Neuronal stem cell (in vitro differentiated cells): ENCODE measurements around the gene PCDH8.

Source experiments
- DNase-seq: peaks from one replicate; pipeline ENCODE4 v3.0.0-alpha.2; 2013; ENCODE audit warnings: low spot score
- H2AFZ ChIP-seq: one replicate; pipeline ENCODE4 v1.6.1; 2013; ENCODE audit warnings: mild to moderate bottlenecking, low read length, inconsistent platforms
- H2AK5ac ChIP-seq: 2 replicates; pipeline ENCODE4 v1.6.1; 2013; ENCODE audit warnings: low read depth, mild to moderate bottlenecking, inconsistent platforms, low read length, moderate library complexity, mixed read lengths
- H2BK120ac ChIP-seq: 2 replicates; pipeline ENCODE4 v1.6.1; 2013; ENCODE audit warnings: low read depth, mild to moderate bottlenecking, inconsistent platforms, low read length, moderate library complexity, mixed read lengths
- H2BK12ac ChIP-seq: one replicate; pipeline ENCODE4 v1.6.1; 2013; ENCODE audit warnings: low read length, inconsistent platforms
- H2BK15ac ChIP-seq: 2 replicates; pipeline ENCODE4 v1.6.1; 2013; ENCODE audit warnings: mild to moderate bottlenecking, low read length, inconsistent platforms, mixed read lengths
- H2BK5ac ChIP-seq: one replicate; pipeline ENCODE4 v1.6.1; 2013; ENCODE audit warnings: inconsistent platforms, mild to moderate bottlenecking, low read length, moderate library complexity
- H3K14ac ChIP-seq: one replicate; pipeline ENCODE4 v1.6.1; 2013; ENCODE audit warnings: low read length, inconsistent platforms
- H3K18ac ChIP-seq: 2 replicates; pipeline ENCODE4 v1.6.1; 2013; ENCODE audit warnings: low read length, inconsistent platforms
- H3K23ac ChIP-seq: 2 replicates; pipeline ENCODE4 v1.6.1; 2013; ENCODE audit warnings: low read depth, mild to moderate bottlenecking, mixed read lengths, low read length, inconsistent platforms; ENCODE audit not compliant: poor library complexity
- H3K27ac ChIP-seq: replicated peaks from 3 replicates; pipeline ENCODE4 v1.5.1; 2013; ENCODE audit warnings: low read length, inconsistent platforms
- H3K27me3 ChIP-seq, 3 experiments: 2 replicates each; pipeline ENCODE4 v1.6.1; 2013; ENCODE audit warnings: low read length in 3 of 3, mild to moderate bottlenecking in 2 of 3, inconsistent platforms in 1 of 3, low read depth in 1 of 3, mixed read lengths in 1 of 3, moderate library complexity in 1 of 3; ENCODE audit not compliant: control insufficient read depth in 3 of 3, insufficient read depth in 3 of 3
- H3K36me3 ChIP-seq, 2 donors: replicated peaks in 1 of 2; 2 replicates each; pipeline ENCODE4 v1.6.1; 2013; ENCODE audit warnings: low read length in 2 of 2; ENCODE audit not compliant: control insufficient read depth in 2 of 2, insufficient read depth in 2 of 2
- H3K4ac ChIP-seq: 2 replicates; pipeline ENCODE4 v1.6.1; 2013; ENCODE audit warnings: inconsistent platforms, mild to moderate bottlenecking, low read length, moderate library complexity
- H3K4me1 ChIP-seq, 2 donors: 1 replicate in 1 of 2; 2 replicates in 1 of 2; pipeline ENCODE4 v1.6.1; 2013; ENCODE audit warnings: low read length in 2 of 2, low read depth in 1 of 2; ENCODE audit not compliant: control insufficient read depth in 2 of 2, insufficient read depth in 1 of 2
- H3K4me2 ChIP-seq: one replicate; pipeline ENCODE4 v1.6.1; 2013; ENCODE audit warnings: mild to moderate bottlenecking, low read length, inconsistent platforms; ENCODE audit not compliant: insufficient read depth, poor library complexity, severe bottlenecking
- H3K4me3 ChIP-seq, 2 donors: 2 replicates each; pipeline ENCODE4 v1.5.1; 2013; ENCODE audit warnings: low read length in 2 of 2, mild to moderate bottlenecking in 2 of 2, inconsistent platforms in 1 of 2, moderate library complexity in 1 of 2
- H3K79me1 ChIP-seq: one replicate; pipeline ENCODE4 v1.6.1; 2013; ENCODE audit warnings: low read depth, mild to moderate bottlenecking, inconsistent platforms, low read length, moderate library complexity
- H3K9ac ChIP-seq: one replicate; pipeline ENCODE4 v1.6.1; 2013; ENCODE audit warnings: mild to moderate bottlenecking, low read depth, low read length, inconsistent platforms; ENCODE audit not compliant: poor library complexity
- H3K9me3 ChIP-seq, 2 donors: replicated peaks in 1 of 2; 2 replicates each; pipeline versions ENCODE3 to v1.6.1; 2013; ENCODE audit warnings: low read length in 2 of 2, mild to moderate bottlenecking in 2 of 2, inconsistent platforms in 1 of 2, low read depth in 1 of 2, mixed read lengths in 1 of 2, moderate library complexity in 1 of 2; ENCODE audit not compliant: control insufficient read depth in 2 of 2, insufficient read depth in 1 of 2
- H4K8ac ChIP-seq: one replicate; pipeline ENCODE4 v1.6.1; 2013; ENCODE audit warnings: low read depth, mild to moderate bottlenecking, inconsistent platforms, low read length, moderate library complexity
- H4K91ac ChIP-seq: one replicate; pipeline ENCODE4 v1.6.1; 2013; ENCODE audit warnings: low read length, low read depth, mild to moderate bottlenecking, inconsistent platforms; ENCODE audit not compliant: poor library complexity
- WGBS, 2 donors: extraction: QIAGEN DNeasy Blood & Tissue Kit; methylation state at CpG; one replicate each; pipeline ENCODE4 v1.1.7; 2013; ENCODE audit warnings: missing lambda C conversion rate in 2 of 2, mixed read lengths in 1 of 2; ENCODE audit not compliant: insufficient read length in 2 of 2, insufficient replicate concordance in 1 of 2; ENCODE audit errors: extremely low coverage in 2 of 2; 5-methylcytosine and 5-hydroxymethylcytosine counted together

Gene PCDH8

GRCh38 chr13:52869621-52870020, 21.2 kb upstream of the PCDH8 start:
- Histone ChIP-seq H3K36me3 (no peaks in the 10 kb centered on the region), H3K9ac (no peak overlapping the region)

GRCh38 chr13:52869050-52869449, 20.6 kb upstream of the PCDH8 start:
- no peaks in the 10 kb centered on the region for H3K27me3 ChIP-seq
- no peaks in the 10 kb centered on the region for H3K79me1 ChIP-seq
- H2BK5ac ChIP-seq: no peak overlapping the region
- no peak overlapping the region for H3K23ac ChIP-seq
- no peak overlapping the region for H3K9ac ChIP-seq
- no peak overlapping the region for H2AFZ ChIP-seq
- no peak overlapping the region for H3K4me3 ChIP-seq
- no peak for DNase-seq
- H4K8ac ChIP-seq: no peak overlapping the region
- WGBS, 2 donors: no CpG with 5 or more reads among the region's 4 CpGs
- no peak overlapping the region for H2BK120ac ChIP-seq
- H2AK5ac ChIP-seq: no peak overlapping the region
- no peak overlapping the region for H2BK15ac ChIP-seq
- no peak overlapping the region for H3K18ac ChIP-seq
- no peaks in the 10 kb centered on the region for H3K36me3 ChIP-seq
- no peak overlapping the region for H3K4ac ChIP-seq
- H2BK12ac ChIP-seq: no peak overlapping the region
- H3K4me2 ChIP-seq: no peak overlapping the region
- H3K4me1 ChIP-seq: peaks cover 8 to 28% of the 10 kb centered on the region in 2 donors
- no peak overlapping the region for H4K91ac ChIP-seq
- peaks cover 0 to 3% of the 10 kb centered on the region in 2 donors for H3K9me3 ChIP-seq
- H3K27ac ChIP-seq: no peak overlapping the region
- H3K14ac ChIP-seq: no peak overlapping the region

More at GRCh38 chr13:52869621-52870020, 21.2 kb upstream of the PCDH8 start:
- no peaks in the 10 kb centered on the region for H3K27me3 ChIP-seq
- DNase-seq: no peak
- no peaks in the 10 kb centered on the region for H3K79me1 ChIP-seq
- H3K4me2 ChIP-seq: no peak overlapping the region
- no peak overlapping the region for H2BK12ac ChIP-seq
- H3K4me1 ChIP-seq: peaks cover 8 to 28% of the 10 kb centered on the region in 2 donors
- no peak overlapping the region for H2BK5ac ChIP-seq
- H3K23ac ChIP-seq: no peak overlapping the region
- no peak overlapping the region for H2AK5ac ChIP-seq
- no peak overlapping the region for H2AFZ ChIP-seq
- H3K14ac ChIP-seq: no peak overlapping the region
- no peak overlapping the region for H3K27ac ChIP-seq
- H3K18ac ChIP-seq: no peak overlapping the region
- H3K9me3 ChIP-seq: peaks cover 1 to 8% of the 10 kb centered on the region in 2 donors
- no peak overlapping the region for H3K4me3 ChIP-seq
- no peak overlapping the region for H2BK120ac ChIP-seq
- no peak overlapping the region for H4K8ac ChIP-seq
- no peak overlapping the region for H2BK15ac ChIP-seq
- H3K4ac ChIP-seq: no peak overlapping the region
- no peak overlapping the region for H4K91ac ChIP-seq
- no CpG with 5 or more reads among the region's 4 CpGs for WGBS, 2 donors

DNA sequence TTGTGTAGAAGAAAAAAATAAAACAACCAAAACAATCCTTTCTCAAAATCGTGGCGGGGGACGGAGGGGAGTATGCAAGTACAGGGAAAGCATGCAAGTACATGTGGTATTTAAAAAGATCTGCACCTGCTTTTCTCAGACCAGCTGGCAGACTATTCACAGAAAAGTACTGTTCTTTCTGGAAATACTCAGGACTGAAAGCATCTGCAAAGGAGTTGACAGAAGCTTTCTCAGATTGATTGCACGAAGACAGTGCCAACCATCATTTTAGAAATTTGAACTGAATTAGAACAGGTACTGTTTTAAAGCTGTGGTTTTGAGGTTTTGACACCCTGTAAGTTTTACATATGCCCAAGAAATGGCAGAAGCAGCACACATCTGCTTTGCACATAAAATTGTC, 19.8 kb upstream of the PCDH8 start:
- no CpG with 5 or more reads among the region's 4 CpGs for WGBS, 2 donors
- Histone ChIP-seq H3K18ac (no peak overlapping the region), H2BK12ac (no peak overlapping the region), H3K4ac (no peak overlapping the region), H3K4me1 (peaks cover 8 to 28% of the 10 kb centered on the region in 2 donors), H3K36me3 (no peaks in the 10 kb centered on the region), H3K9ac (no peak overlapping the region), H3K27me3 (no peaks in the 10 kb centered on the region), H3K27ac (no peak overlapping the region), H2AFZ (peak overlapping the region; percentile 17), H2BK120ac (no peak overlapping the region), H3K9me3 (no peaks in the 10 kb centered on the region), H2AK5ac (no peak overlapping the region), H2BK5ac (no peak overlapping the region), H4K91ac (no peak overlapping the region), H2BK15ac (no peak overlapping the region), H3K14ac (no peak overlapping the region), H3K4me2 (no peak overlapping the region), H3K79me1 (no peaks in the 10 kb centered on the region), H3K4me3 (no peak overlapping the region), H3K23ac (no peak overlapping the region), H4K8ac (no peak overlapping the region)
- DNase-seq: no peak

GRCh38 chr13:52864941-52865340, 16.5 kb upstream of the PCDH8 start:
- H3K4me1 ChIP-seq: peaks cover 3 to 20% of the 10 kb centered on the region in 2 donors
- no peak overlapping the region for H2AK5ac ChIP-seq
- no peak overlapping the region for H3K4me2 ChIP-seq
- H2BK120ac ChIP-seq: no peak overlapping the region
- no peaks in the 10 kb centered on the region for H3K27me3 ChIP-seq
- H4K8ac ChIP-seq: no peak overlapping the region
- H4K91ac ChIP-seq: no peak overlapping the region
- DNase-seq: no peak
- H3K23ac ChIP-seq: no peak overlapping the region
- H3K4me3 ChIP-seq: no peak overlapping the region
- H2AFZ ChIP-seq: no peak overlapping the region
- no peak overlapping the region for H3K4ac ChIP-seq
- no peak overlapping the region for H3K9ac ChIP-seq
- no peak overlapping the region for H3K27ac ChIP-seq
- no CpG with 5 or more reads among the region's 1 CpG for WGBS, 2 donors
- H3K36me3 ChIP-seq: no peaks in the 10 kb centered on the region
- no peaks in the 10 kb centered on the region for H3K9me3 ChIP-seq
- H2BK5ac ChIP-seq: no peak overlapping the region
- H2BK15ac ChIP-seq: no peak overlapping the region
- no peak overlapping the region for H3K14ac ChIP-seq
- H2BK12ac ChIP-seq: no peak overlapping the region
- H3K18ac ChIP-seq: no peak overlapping the region
- H3K79me1 ChIP-seq: no peaks in the 10 kb centered on the region
